IMR-90 (cell line): Measurements from ENCODE around the gene EXOC8. TPM values are rescaled to one million over a fixed set of nuclear protein-coding genes. Genes with fewer than 3 reads are reported as not detected.

Experiments used
- ATAC-seq: fragments of 200-7000 bp; cut with Tn5 transposase; 2 replicates; pipeline ENCODE4 v1.9.1; 2020; ENCODE audit warnings: low read depth, mild to moderate bottlenecking, moderate library complexity
- BruUV-seq: library from RNA; stranded (reverse); fragments of 400-500 nt; replicated peaks from 2 replicates; lab custom pipeline; 2021; lab: Mats Ljungman, UMichigan
- CTCF ChIA-PET: fragments of 300-600 bp; formaldehyde crosslinking; extraction: SDS; loops from one replicate; lab custom pipeline; 2021; ENCODE audit warnings: antibody characterized with exemption; lab: Yijun Ruan, JAX
- POLR2A ChIA-PET: fragments of 300-600 bp; sonication (Branson Sonifier 250); formaldehyde crosslinking; loops from one replicate; lab custom pipeline; 2022; ENCODE audit warnings: antibody characterized with exemption; ENCODE audit not compliant: unreplicated experiment; lab: Charles Lee
- DNase-seq: peaks from one replicate; pipeline ENCODE4 v3.0.0; 2013
- H2AFZ ChIP-seq: replicated peaks from 2 replicates; pipeline ENCODE3; 2013; ENCODE audit warnings: low read length, mild to moderate bottlenecking; ENCODE audit not compliant: poor library complexity
- H2AK5ac ChIP-seq: 2 replicates; pipeline ENCODE4 v1.6.1; 2013; ENCODE audit warnings: low read depth, low read length, inconsistent platforms
- H2AK9ac ChIP-seq: replicated peaks from 2 replicates; pipeline ENCODE3; 2013; ENCODE audit warnings: mild to moderate bottlenecking, low read depth, low read length, moderate library complexity; ENCODE audit not compliant: poor library complexity
- H2BK120ac ChIP-seq: 2 replicates; pipeline ENCODE4 v1.6.1; 2013; ENCODE audit warnings: low read depth, low read length, inconsistent platforms
- H2BK15ac ChIP-seq: 3 replicates; pipeline ENCODE4 v1.6.1; 2013; ENCODE audit warnings: low read depth, low read length, inconsistent platforms
- H2BK20ac ChIP-seq: 2 replicates; pipeline ENCODE4 v1.6.1; 2013; ENCODE audit warnings: low read depth, mild to moderate bottlenecking, inconsistent platforms, low read length, moderate library complexity
- H2BK5ac ChIP-seq: 2 replicates; pipeline ENCODE4 v1.6.1; 2013; ENCODE audit warnings: mild to moderate bottlenecking, low read depth, low read length, inconsistent platforms; ENCODE audit not compliant: poor library complexity, severe bottlenecking
- H3K14ac ChIP-seq: replicated peaks from 2 replicates; pipeline ENCODE4 v1.6.1; 2013; ENCODE audit warnings: low read depth, low read length, inconsistent platforms
- H3K18ac ChIP-seq: 2 replicates; pipeline ENCODE4 v1.6.1; 2013; ENCODE audit warnings: low read depth, low read length, control low read depth
- H3K23ac ChIP-seq: 2 replicates; pipeline ENCODE4 v1.6.1; 2013; ENCODE audit warnings: low read depth, low read length, inconsistent platforms
- H3K27ac ChIP-seq: 2 replicates; pipeline ENCODE4 v1.5.1; 2013; ENCODE audit warnings: mild to moderate bottlenecking, control low read depth, low read length; ENCODE audit not compliant: insufficient read depth
- H3K27me3 ChIP-seq: 2 replicates; pipeline ENCODE4 v1.6.1; 2013; ENCODE audit warnings: low read length; ENCODE audit not compliant: control insufficient read depth, insufficient read depth
- H3K36me3 ChIP-seq: 2 replicates; pipeline ENCODE4 v1.6.1; 2013; ENCODE audit warnings: low read length, mixed read lengths; ENCODE audit not compliant: control insufficient read depth, insufficient read depth
- H3K4ac ChIP-seq: 2 replicates; pipeline ENCODE4 v1.6.1; 2013; ENCODE audit warnings: low read depth, low read length, inconsistent platforms
- H3K4me1 ChIP-seq: 2 replicates; pipeline ENCODE4 v1.6.1; 2013; ENCODE audit warnings: low read length, mixed read lengths; ENCODE audit not compliant: control insufficient read depth, insufficient read depth
- H3K4me2 ChIP-seq: 2 replicates; pipeline ENCODE4 v1.6.1; 2013; ENCODE audit warnings: low read depth, mild to moderate bottlenecking, control low read depth, low read length, moderate library complexity
- H3K4me3 ChIP-seq: 2 replicates; pipeline ENCODE4 v1.5.1; 2013; ENCODE audit warnings: low read depth, mild to moderate bottlenecking, control low read depth, low read length, moderate library complexity; ENCODE audit not compliant: insufficient read depth
- H3K56ac ChIP-seq: 2 replicates; pipeline ENCODE4 v1.6.1; 2013; ENCODE audit warnings: low read length, inconsistent platforms; ENCODE audit not compliant: insufficient read depth; ENCODE audit errors: extremely low read depth
- H3K79me1 ChIP-seq, 2 experiments: 2 replicates each; pipeline ENCODE4 v1.6.1; 2013; ENCODE audit warnings: low read length in 2 of 2, inconsistent platforms in 1 of 2, low read depth in 1 of 2
- H3K9ac ChIP-seq: 2 replicates; pipeline ENCODE4 v1.6.1; 2013; ENCODE audit warnings: low read depth, low read length, control low read depth
- H3K9me1 ChIP-seq: 2 replicates; pipeline ENCODE4 v1.6.1; 2013; ENCODE audit warnings: low read length, inconsistent platforms; ENCODE audit not compliant: insufficient read depth
- H3K9me3 ChIP-seq: 2 replicates; pipeline ENCODE4 v1.6.1; 2013; ENCODE audit warnings: low read length; ENCODE audit not compliant: control insufficient read depth, insufficient read depth
- H4K20me1 ChIP-seq: 2 replicates; pipeline ENCODE4 v1.6.1; 2013; ENCODE audit warnings: low read length, inconsistent platforms; ENCODE audit not compliant: insufficient read depth
- H4K5ac ChIP-seq: 2 replicates; pipeline ENCODE4 v1.6.1; 2013; ENCODE audit warnings: mild to moderate bottlenecking, low read depth, low read length, control low read depth
- H4K8ac ChIP-seq, 2 experiments: 2 replicates each; pipeline ENCODE4 v1.6.1; 2013; ENCODE audit warnings: low read depth in 2 of 2, low read length in 2 of 2, control low read depth in 1 of 2, inconsistent platforms in 1 of 2
- H4K91ac ChIP-seq: 2 replicates; pipeline ENCODE4 v1.6.1; 2013; ENCODE audit warnings: low read depth, low read length, inconsistent platforms; ENCODE audit not compliant: insufficient read depth
- RFX5 ChIP-seq: IDR thresholded peaks from 2 replicates; pipeline ENCODE4 v1.8.0; 2012; ENCODE audit warnings: low read depth, mild to moderate bottlenecking, low read length, moderate library complexity
- WGBS, 2 experiments: methylation state at CpG; one replicate each; pipeline versions ENCODE4 v1.1.5 to v1.1.7; 2013; ENCODE audit warnings: missing lambda C conversion rate in 2 of 2; ENCODE audit not compliant: insufficient read length in 1 of 2; ENCODE audit errors: extremely low coverage in 2 of 2; 5-methylcytosine and 5-hydroxymethylcytosine counted together
- dilution Hi-C: fragments of 300-500 bp; cut with HindIII; formaldehyde crosslinking; loops from one replicate; pipeline ENCODE4 v1.14.3; 2018; ENCODE audit warnings: low sequenced_read_pairs; ENCODE audit not compliant: unreplicated experiment
- in situ Hi-C: fragments of 300-500 bp; cut with MboI; formaldehyde crosslinking; loops from 3 replicates; pipeline ENCODE4 v1.14.3; 2019; ENCODE audit warnings: low sequenced_read_pairs, inconsistent platforms, mixed read lengths
- intact Hi-C: fragments of 100-400 bp; cut with micrococcal nuclease; formaldehyde crosslinking; loops from 2 replicates; pipeline ENCODE4 v1.10.0; 2022
- polyA plus RNA-seq, 3 experiments: library from polyadenylated mRNA; depleted of rRNA; stranded (reverse); fragments of >200 nt; gene quantifications; 2 replicates each; pipeline ENCODE4 v1.2.3, GENCODE V29; 2012; ENCODE audit warnings: low replicate concordance in 1 of 3
- total RNA-seq: library from RNA; depleted of rRNA; stranded (reverse); fragments of >200 nt; gene quantifications from 2 replicates; pipeline ENCODE4 v1.2.3, GENCODE V29; 2012

EXOC8 gene
- total and polyA plus RNA-seq, 2 of the 4 experiments (the other 2 are of a cell fraction): 2.6 to 11.5 TPM

GRCh38 chr1:231384696-231385415 is 47.2 kb upstream of the EXOC8 start:
- Histone ChIP-seq H4K8ac (no peak overlapping the region), H3K4ac (no peak overlapping the region), H3K27ac (no peak overlapping the region), H3K9ac (no peak overlapping the region), H2BK20ac (no peak overlapping the region), H2AK5ac (no peak overlapping the region), H4K20me1 (peaks cover 59% of the 10 kb centered on the region), H2AK9ac (no peak overlapping the region), H3K36me3 (no peaks in the 10 kb centered on the region), H3K79me1 (peaks cover 18 to 76% of the 10 kb centered on the region in 2 experiments), H3K27me3 (no peaks in the 10 kb centered on the region), H3K18ac (no peak overlapping the region), H3K9me1 (peaks cover 10% of the 10 kb centered on the region), H2BK15ac (no peak overlapping the region), H4K91ac (no peak overlapping the region), H3K14ac (no peak overlapping the region), H2AFZ (no peak overlapping the region), H2BK120ac (no peak overlapping the region), H2BK5ac (no peak overlapping the region), H3K56ac (no peak overlapping the region), H3K23ac (no peak overlapping the region), H3K4me1 (peaks cover 4% of the 10 kb centered on the region), H3K4me2 (no peak overlapping the region), H3K4me3 (no peak overlapping the region), H4K5ac (no peak overlapping the region), H3K9me3 (no peaks in the 10 kb centered on the region)
- DNase-seq (no peak), ATAC-seq (no peak)
- dilution Hi-C loops (no loop called here), in situ Hi-C loops (no loop called here), intact Hi-C loops (no loop called here)
- BruUV-seq: no TSS peak
- no peak for TF ChIP-seq RFX5
- WGBS, 2 experiments: no CpG with 5 or more reads among the region's 6 CpGs
- ChIA-PET CTCF (no interaction called here), POLR2A (no interaction called here)
